Activated T-helper 9 cell treated with anti-CD3 and anti-CD28 coated beads, Interleukin-2, amount 50 U/mL, for 16 hours (primary cell): Measurements from ENCODE around the gene SLC22A13.
"Not testable (repeated sequence)": the region's sequence is repeated elsewhere in the genome, so short reads cannot be mapped to it uniquely, and the experiment has no call there.

ENCODE experiments used
- DNase-seq: peaks from one replicate; pipeline ENCODE4 v3.0.0-alpha.2; 2020; ENCODE audit warnings: low read depth

The SLC22A13 gene, protein sequence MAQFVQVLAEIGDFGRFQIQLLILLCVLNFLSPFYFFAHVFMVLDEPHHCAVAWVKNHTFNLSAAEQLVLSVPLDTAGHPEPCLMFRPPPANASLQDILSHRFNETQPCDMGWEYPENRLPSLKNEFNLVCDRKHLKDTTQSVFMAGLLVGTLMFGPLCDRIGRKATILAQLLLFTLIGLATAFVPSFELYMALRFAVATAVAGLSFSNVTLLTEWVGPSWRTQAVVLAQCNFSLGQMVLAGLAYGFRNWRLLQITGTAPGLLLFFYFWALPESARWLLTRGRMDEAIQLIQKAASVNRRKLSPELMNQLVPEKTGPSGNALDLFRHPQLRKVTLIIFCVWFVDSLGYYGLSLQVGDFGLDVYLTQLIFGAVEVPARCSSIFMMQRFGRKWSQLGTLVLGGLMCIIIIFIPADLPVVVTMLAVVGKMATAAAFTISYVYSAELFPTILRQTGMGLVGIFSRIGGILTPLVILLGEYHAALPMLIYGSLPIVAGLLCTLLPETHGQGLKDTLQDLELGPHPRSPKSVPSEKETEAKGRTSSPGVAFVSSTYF

DNA sequence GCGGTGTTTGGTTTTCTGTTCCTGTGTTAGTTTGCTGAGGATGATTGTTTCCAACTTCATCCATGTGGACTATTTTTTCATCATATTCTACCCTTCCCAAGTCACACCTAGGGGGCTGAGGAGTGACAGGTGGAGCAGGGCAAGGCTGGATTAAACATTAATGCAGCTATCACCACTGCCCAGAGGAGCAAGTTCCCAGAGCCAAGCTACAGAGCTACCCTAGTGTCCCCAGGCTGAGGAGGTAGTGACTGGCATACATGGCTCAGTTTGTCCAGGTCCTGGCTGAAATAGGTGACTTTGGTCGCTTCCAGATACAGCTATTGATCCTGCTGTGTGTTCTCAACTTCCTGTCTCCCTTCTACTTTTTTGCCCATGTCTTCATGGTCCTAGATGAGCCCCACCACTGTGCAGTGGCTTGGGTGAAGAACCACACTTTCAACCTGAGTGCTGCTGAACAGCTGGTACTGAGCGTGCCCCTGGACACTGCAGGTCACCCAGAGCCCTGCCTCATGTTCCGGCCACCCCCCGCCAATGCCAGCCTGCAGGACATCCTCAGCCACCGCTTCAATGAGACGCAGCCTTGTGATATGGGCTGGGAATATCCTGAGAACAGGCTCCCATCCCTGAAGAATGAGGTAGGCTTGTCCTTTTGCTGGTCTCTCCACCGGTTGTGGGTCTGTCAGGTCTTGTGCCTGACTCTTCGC lies at the start of gene SLC22A13:
Gene SLC22A13 (plus strand): TSS at position 209 of the 704 bp plus-strand sequence. CDS start 49 bp downstream, at position 258.
- DNase-seq: no peak

- DNase-seq: no peak
Observed at GRCh38 chr3:38219609-38220197, 45.9 kb upstream of the SLC22A13 start.

DNA sequence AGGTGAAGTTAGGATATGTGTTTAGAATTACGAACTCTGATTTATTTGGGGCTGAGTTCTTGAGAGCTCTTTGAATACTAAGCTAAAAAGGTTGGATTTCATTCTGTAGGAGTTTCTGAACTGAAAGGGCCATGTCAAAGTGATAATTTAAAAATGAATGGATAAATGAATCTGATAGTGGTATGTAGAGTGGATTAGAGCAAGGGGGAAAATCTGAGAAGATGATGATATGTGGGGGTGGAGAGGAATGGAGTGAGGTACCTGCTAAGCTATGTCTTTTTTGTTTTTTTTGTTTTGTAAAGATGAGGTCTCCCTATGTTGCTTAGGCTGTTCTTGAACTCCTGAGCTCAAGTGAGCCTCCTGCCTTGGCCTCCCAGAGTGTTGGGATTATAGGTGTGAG lies 44.6 kb upstream of the SLC22A13 start:
- DNase-seq: no peak

GRCh38 chr3:38222032-38222634 lies 43.5 kb upstream of the SLC22A13 start:
- DNase-seq: no peak

GRCh38 chr3:38224357-38224756 lies 41.3 kb upstream of the SLC22A13 start:
- DNase-seq: no peak

GRCh38 chr3:38226273-38226672 lies 39.3 kb upstream of the SLC22A13 start:
- no peak for DNase-seq

GRCh38 chr3:38227989-38228388 lies 37.6 kb upstream of the SLC22A13 start:
- no peak for DNase-seq

- DNase-seq: no peak
Observed at GRCh38 chr3:38229036-38229435, 36.6 kb upstream of the SLC22A13 start.

GRCh38 chr3:38232701-38233100 lies 32.9 kb upstream of the SLC22A13 start:
- no peak for DNase-seq

- DNase-seq: no peak
Observed at GRCh38 chr3:38235466-38235865, 30.1 kb upstream of the SLC22A13 start.

- no peak for DNase-seq
Observed at GRCh38 chr3:38238416-38239008, 27.1 kb upstream of the SLC22A13 start.

GRCh38 chr3:38242812-38243211 lies 22.8 kb upstream of the SLC22A13 start:
- DNase-seq: not testable (repeated sequence)

DNA sequence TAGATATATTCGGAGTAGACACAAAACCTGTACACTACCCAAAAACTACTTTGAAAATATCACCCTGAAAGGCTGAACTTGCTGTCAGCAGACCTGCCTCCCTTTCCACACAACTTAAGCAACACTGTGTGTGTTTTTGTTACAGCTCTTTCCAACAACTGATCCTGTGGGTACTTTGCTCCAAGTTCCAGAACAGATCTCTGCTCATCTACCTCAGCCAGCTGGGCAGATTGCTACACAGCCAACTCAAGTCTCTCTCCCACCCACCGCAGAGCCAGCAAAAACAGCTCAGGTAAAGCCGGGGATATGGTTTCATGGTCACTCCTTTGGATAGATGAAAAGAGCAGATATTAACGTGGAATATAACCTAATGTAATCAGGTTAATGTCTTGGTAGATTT lies 19.7 kb upstream of the SLC22A13 start:
- DNase-seq: no peak

DNA sequence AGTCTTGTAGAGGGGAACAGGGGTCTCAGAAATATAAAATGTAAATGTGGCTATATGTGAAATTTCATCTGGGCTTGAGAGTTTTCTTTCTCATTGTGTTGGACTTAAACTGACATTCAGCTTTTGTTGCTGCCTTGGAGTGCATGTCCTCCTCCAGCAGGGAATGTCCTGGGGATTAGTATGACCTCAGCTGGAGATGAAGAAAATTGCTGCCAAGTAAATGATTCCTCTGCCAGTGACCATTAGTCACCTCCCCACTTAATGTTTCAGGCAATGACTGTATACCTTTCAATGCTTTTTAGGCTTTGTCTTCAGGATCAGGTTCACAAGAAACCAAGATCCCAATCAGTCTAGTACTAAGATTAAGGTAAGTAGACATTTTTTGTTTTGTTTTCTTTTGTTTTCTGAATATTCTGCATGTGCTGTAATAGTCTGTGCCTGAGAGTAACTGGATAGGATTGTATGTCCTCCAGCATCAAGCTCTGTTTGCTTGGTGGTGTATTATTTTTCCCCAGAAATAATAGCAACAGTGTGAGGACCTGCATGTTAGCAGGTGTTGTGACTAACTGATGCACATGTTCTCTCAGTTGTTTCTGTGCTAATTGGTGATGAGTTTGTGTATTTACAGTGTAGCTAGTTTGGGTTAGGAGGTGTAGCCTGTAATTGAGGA lies 18.1 kb upstream of the SLC22A13 start:
- no peak for DNase-seq

GRCh38 chr3:38250198-38250597 lies 15.4 kb upstream of the SLC22A13 start:
- DNase-seq: no peak

DNA sequence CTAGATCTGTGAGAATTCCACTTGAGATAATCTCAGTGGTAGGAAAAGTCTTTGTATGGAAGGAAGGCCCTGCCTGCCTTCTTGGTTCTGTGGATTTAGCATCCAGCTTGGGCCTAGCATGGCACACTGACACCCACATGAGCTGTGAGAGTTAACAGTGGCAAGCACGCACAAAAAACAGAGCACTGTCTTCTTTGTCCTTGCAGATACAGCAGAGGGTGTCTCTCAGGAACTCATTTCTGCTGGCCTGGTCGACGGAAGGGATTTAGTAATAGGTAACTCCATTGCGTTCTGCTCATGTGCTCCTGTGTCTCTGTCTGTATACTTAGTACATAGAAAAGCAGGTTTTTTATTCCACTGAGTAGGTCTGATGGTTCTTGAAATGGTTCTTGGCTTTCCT lies 14.4 kb upstream of the SLC22A13 start:
- no peak for DNase-seq

DNA sequence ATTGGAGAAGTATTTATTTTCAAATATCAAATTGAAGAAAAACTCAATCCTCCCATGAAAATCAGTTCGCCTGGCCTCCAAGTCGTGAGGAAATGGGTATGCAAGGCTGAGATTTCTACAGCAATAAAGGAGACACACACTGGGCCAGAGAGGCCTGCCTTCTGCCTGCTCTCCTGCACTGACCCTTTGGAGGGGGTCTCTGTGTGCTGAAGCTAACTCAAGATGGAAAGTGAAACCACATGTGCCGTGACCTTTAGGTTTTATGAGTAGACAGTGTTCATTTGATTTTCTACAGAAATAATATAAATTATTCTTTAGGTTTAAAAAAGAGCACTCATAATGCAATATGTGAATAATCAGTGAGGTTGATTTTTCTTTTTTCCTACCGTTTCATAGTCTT lies 11.9 kb upstream of the SLC22A13 start:
- DNase-seq: no peak

DNA sequence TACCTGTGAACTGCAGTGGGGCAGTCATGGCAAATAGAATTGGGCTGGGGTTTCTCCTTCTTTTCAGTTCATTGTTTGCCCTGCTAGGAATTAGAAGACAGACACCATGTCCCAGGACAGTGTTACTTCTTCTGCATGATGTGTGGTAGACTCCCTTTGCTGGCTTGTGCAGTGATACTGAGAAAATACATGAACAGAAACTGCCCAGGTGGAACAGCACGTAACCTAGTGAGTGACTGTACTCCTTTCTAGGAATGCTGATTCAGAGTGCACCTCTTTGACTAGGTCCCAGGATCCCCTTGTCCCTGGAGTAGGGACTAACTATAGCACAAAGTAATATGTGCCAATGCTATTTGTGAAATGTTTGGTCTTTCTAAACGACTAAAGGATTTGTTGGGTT lies 10.7 kb upstream of the SLC22A13 start:
- DNase-seq: no peak

DNA sequence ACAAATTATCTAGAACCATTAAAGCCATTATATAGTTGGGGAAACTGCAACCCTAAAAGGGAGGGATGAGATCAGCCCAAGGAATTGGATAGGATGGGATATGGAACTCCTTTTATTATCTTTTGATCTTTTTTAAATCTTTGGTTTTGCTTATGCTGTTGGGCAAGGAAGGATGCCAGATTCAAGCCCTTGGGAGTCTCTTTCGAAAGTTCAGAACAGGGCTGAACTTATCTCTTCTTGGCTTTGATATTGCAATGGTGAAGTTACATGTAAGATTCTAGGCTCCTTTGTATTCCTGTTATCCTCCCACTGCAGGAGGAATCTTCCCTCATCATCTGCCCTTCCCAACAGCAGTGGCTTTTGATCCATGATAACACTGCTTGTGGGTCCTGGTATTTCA lies 10.0 kb upstream of the SLC22A13 start:
- no peak for DNase-seq

DNA sequence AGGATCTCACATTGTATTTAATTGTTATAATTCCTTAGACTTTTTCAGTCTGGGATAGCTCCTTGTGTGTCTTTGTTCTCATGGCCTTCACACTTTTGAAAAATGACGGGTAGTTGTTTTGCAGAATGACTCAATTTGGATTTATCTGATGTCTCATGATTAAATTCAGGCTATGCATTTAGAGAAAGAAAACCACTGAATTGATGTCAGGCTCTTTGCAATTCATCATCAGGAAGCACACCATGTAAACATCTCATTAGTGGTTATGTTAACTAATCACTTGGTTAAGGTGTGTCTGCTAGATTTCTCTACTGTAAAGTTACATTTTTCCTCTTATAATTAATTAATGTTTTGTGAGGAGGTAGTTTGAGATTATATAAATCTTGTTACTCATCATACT lies 8.0 kb upstream of the SLC22A13 start:
- DNase-seq: no peak

DNA sequence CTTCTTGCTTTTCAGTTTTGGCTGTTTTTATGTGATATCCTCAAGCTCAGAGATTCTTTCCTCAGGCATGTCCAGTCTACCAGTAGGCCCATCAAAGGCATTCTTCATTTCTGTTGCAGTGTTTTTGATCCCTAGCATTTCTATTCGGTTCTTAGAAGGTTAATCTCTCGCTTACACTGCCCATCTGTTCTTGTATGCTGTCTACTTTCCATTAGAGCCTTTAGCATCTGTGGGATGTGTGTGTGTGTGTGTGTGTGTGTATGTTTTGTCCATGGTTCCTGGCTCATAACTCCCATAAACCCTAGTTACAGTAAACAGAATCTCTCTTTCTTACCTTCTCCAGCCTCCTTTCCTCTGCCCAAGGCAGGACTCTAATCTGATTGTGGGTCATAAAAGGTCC lies 5.1 kb upstream of the SLC22A13 start:
- no peak for DNase-seq
